NCI-H1048 (cell line): Measurements from ENCODE around the gene SLC36A3.
"Not testable (repeated sequence)": the region's sequence is repeated elsewhere in the genome, so short reads cannot be mapped to it uniquely, and the experiment has no call there.

Experiments used
- DNase-seq: peaks from one replicate; lab custom pipeline; 2025; lab: John Stamatoyannopoulos, UW

SLC36A3 gene

GRCh38 chr5:151258816-151259215, 44.8 kb downstream of the SLC36A3 start:
- DNase-seq = no peak

- no peak for DNase-seq
Observed at GRCh38 chr5:151258201-151258611, 45.4 kb downstream of the SLC36A3 start.

- no peak for DNase-seq
Observed at GRCh38 chr5:151257731-151258181, 45.8 kb downstream of the SLC36A3 start.

- no peak for DNase-seq
Observed at GRCh38 chr5:151255621-151256286, 47.8 kb downstream of the SLC36A3 start.

- DNase-seq = not testable (repeated sequence)
Observed at GRCh38 chr5:151254990-151255389, 48.6 kb downstream of the SLC36A3 start.

GRCh38 chr5:151254556-151254955, 49.0 kb downstream of the SLC36A3 start:
- DNase-seq = no peak

- no peak for DNase-seq
Observed at GRCh38 chr5:151253605-151253950, 50.0 kb downstream of the SLC36A3 start.

- DNase-seq = peak; percentile 95
Observed at GRCh38 chr5:151252762-151253604, 50.6 kb downstream of the SLC36A3 start, which contains the start of gene GM2A. TSS of gene GM2A (plus strand) at chr5:151253185. CDS start at chr5:151253217, 32 bp downstream.

GRCh38 chr5:151251621-151252020, 51.9 kb downstream of the SLC36A3 start:
- no peak for DNase-seq

- DNase-seq = no peak
Observed at GRCh38 chr5:151251001-151251551, 52.5 kb downstream of the SLC36A3 start.

- no peak for DNase-seq
Observed at GRCh38 chr5:151250346-151251000, 53.1 kb downstream of the SLC36A3 start.

GRCh38 chr5:151249281-151249680, 54.3 kb downstream of the SLC36A3 start:
- DNase-seq = no peak

GRCh38 chr5:151248651-151249050, 54.9 kb downstream of the SLC36A3 start:
- no peak for DNase-seq

GRCh38 chr5:151245680-151246219, 57.8 kb downstream of the SLC36A3 start:
- no peak for DNase-seq

GRCh38 chr5:151244206-151244605, 59.4 kb downstream of the SLC36A3 start:
- DNase-seq = no peak

GRCh38 chr5:151243564-151243963, 60.0 kb downstream of the SLC36A3 start:
- no peak for DNase-seq

GRCh38 chr5:151243127-151243526, 60.4 kb downstream of the SLC36A3 start:
- no peak for DNase-seq

- DNase-seq = no peak
Observed at GRCh38 chr5:151240924-151241635, 62.5 kb downstream of the SLC36A3 start.

- not testable (repeated sequence) for DNase-seq
Observed at GRCh38 chr5:151240268-151240835, 63.2 kb downstream of the SLC36A3 start.

GRCh38 chr5:151239237-151239861, 64.2 kb downstream of the SLC36A3 start:
- no peak for DNase-seq

- DNase-seq = no peak
Observed at GRCh38 chr5:151238303-151238741, 65.2 kb downstream of the SLC36A3 start.
